Neuronal stem cell (in vitro differentiated cells): Measurements from ENCODE around the gene KLHDC4.

Experiments used
- DNase-seq: peaks from one replicate; pipeline ENCODE4 v3.0.0-alpha.2; 2013; ENCODE audit warnings: low spot score
- H2AFZ ChIP-seq: one replicate; pipeline ENCODE4 v1.6.1; 2013; ENCODE audit warnings: mild to moderate bottlenecking, low read length, inconsistent platforms
- H2AK5ac ChIP-seq: 2 replicates; pipeline ENCODE4 v1.6.1; 2013; ENCODE audit warnings: low read depth, mild to moderate bottlenecking, inconsistent platforms, low read length, moderate library complexity, mixed read lengths
- H2BK120ac ChIP-seq: 2 replicates; pipeline ENCODE4 v1.6.1; 2013; ENCODE audit warnings: low read depth, mild to moderate bottlenecking, inconsistent platforms, low read length, moderate library complexity, mixed read lengths
- H2BK12ac ChIP-seq: one replicate; pipeline ENCODE4 v1.6.1; 2013; ENCODE audit warnings: low read length, inconsistent platforms
- H2BK15ac ChIP-seq: 2 replicates; pipeline ENCODE4 v1.6.1; 2013; ENCODE audit warnings: mild to moderate bottlenecking, low read length, inconsistent platforms, mixed read lengths
- H2BK5ac ChIP-seq: one replicate; pipeline ENCODE4 v1.6.1; 2013; ENCODE audit warnings: inconsistent platforms, mild to moderate bottlenecking, low read length, moderate library complexity
- H3K14ac ChIP-seq: one replicate; pipeline ENCODE4 v1.6.1; 2013; ENCODE audit warnings: low read length, inconsistent platforms
- H3K18ac ChIP-seq: 2 replicates; pipeline ENCODE4 v1.6.1; 2013; ENCODE audit warnings: low read length, inconsistent platforms
- H3K23ac ChIP-seq: 2 replicates; pipeline ENCODE4 v1.6.1; 2013; ENCODE audit warnings: low read depth, mild to moderate bottlenecking, mixed read lengths, low read length, inconsistent platforms; ENCODE audit not compliant: poor library complexity
- H3K27ac ChIP-seq: replicated peaks from 3 replicates; pipeline ENCODE4 v1.5.1; 2013; ENCODE audit warnings: low read length, inconsistent platforms
- H3K27me3 ChIP-seq, 3 experiments: 2 replicates each; pipeline ENCODE4 v1.6.1; 2013; ENCODE audit warnings: low read length in 3 of 3, mild to moderate bottlenecking in 2 of 3, inconsistent platforms in 1 of 3, low read depth in 1 of 3, mixed read lengths in 1 of 3, moderate library complexity in 1 of 3; ENCODE audit not compliant: control insufficient read depth in 3 of 3, insufficient read depth in 3 of 3
- H3K36me3 ChIP-seq, 2 donors: replicated peaks in 1 of 2; 2 replicates each; pipeline ENCODE4 v1.6.1; 2013; ENCODE audit warnings: low read length in 2 of 2; ENCODE audit not compliant: control insufficient read depth in 2 of 2, insufficient read depth in 2 of 2
- H3K4ac ChIP-seq: 2 replicates; pipeline ENCODE4 v1.6.1; 2013; ENCODE audit warnings: inconsistent platforms, mild to moderate bottlenecking, low read length, moderate library complexity
- H3K4me1 ChIP-seq, 2 donors: 1 replicate in 1 of 2; 2 replicates in 1 of 2; pipeline ENCODE4 v1.6.1; 2013; ENCODE audit warnings: low read length in 2 of 2, low read depth in 1 of 2; ENCODE audit not compliant: control insufficient read depth in 2 of 2, insufficient read depth in 1 of 2
- H3K4me2 ChIP-seq: one replicate; pipeline ENCODE4 v1.6.1; 2013; ENCODE audit warnings: mild to moderate bottlenecking, low read length, inconsistent platforms; ENCODE audit not compliant: insufficient read depth, poor library complexity, severe bottlenecking
- H3K4me3 ChIP-seq, 2 donors: 2 replicates each; pipeline ENCODE4 v1.5.1; 2013; ENCODE audit warnings: low read length in 2 of 2, mild to moderate bottlenecking in 2 of 2, inconsistent platforms in 1 of 2, moderate library complexity in 1 of 2
- H3K79me1 ChIP-seq: one replicate; pipeline ENCODE4 v1.6.1; 2013; ENCODE audit warnings: low read depth, mild to moderate bottlenecking, inconsistent platforms, low read length, moderate library complexity
- H3K9ac ChIP-seq: one replicate; pipeline ENCODE4 v1.6.1; 2013; ENCODE audit warnings: mild to moderate bottlenecking, low read depth, low read length, inconsistent platforms; ENCODE audit not compliant: poor library complexity
- H3K9me3 ChIP-seq, 2 donors: replicated peaks in 1 of 2; 2 replicates each; pipeline versions ENCODE3 to v1.6.1; 2013; ENCODE audit warnings: low read length in 2 of 2, mild to moderate bottlenecking in 2 of 2, inconsistent platforms in 1 of 2, low read depth in 1 of 2, mixed read lengths in 1 of 2, moderate library complexity in 1 of 2; ENCODE audit not compliant: control insufficient read depth in 2 of 2, insufficient read depth in 1 of 2
- H4K8ac ChIP-seq: one replicate; pipeline ENCODE4 v1.6.1; 2013; ENCODE audit warnings: low read depth, mild to moderate bottlenecking, inconsistent platforms, low read length, moderate library complexity
- H4K91ac ChIP-seq: one replicate; pipeline ENCODE4 v1.6.1; 2013; ENCODE audit warnings: low read length, low read depth, mild to moderate bottlenecking, inconsistent platforms; ENCODE audit not compliant: poor library complexity
- WGBS, 2 donors: extraction: QIAGEN DNeasy Blood & Tissue Kit; methylation state at CpG; one replicate each; pipeline ENCODE4 v1.1.7; 2013; ENCODE audit warnings: missing lambda C conversion rate in 2 of 2, mixed read lengths in 1 of 2; ENCODE audit not compliant: insufficient read length in 2 of 2, insufficient replicate concordance in 1 of 2; ENCODE audit errors: extremely low coverage in 2 of 2; 5-methylcytosine and 5-hydroxymethylcytosine counted together

KLHDC4 gene

GRCh38 chr16:87742781-87743490, 22.9 kb downstream of the KLHDC4 start:
- H4K91ac ChIP-seq: no peak overlapping the region
- no peak overlapping the region for H3K4ac ChIP-seq
- H2AFZ ChIP-seq: no peak overlapping the region
- no peak overlapping the region for H3K4me2 ChIP-seq
- H2AK5ac ChIP-seq: no peak overlapping the region
- H3K4me1 ChIP-seq: peaks cover 0 to 1% of the 10 kb centered on the region in 2 donors
- H2BK12ac ChIP-seq: no peak overlapping the region
- H3K14ac ChIP-seq: no peak overlapping the region
- WGBS, 2 donors: no CpG with 5 or more reads among the region's 17 CpGs
- H3K9ac ChIP-seq: no peak overlapping the region
- H3K4me3 ChIP-seq: no peak overlapping the region
- no peak overlapping the region for H3K27ac ChIP-seq
- H3K79me1 ChIP-seq: peaks cover 2% of the 10 kb centered on the region
- no peak overlapping the region for H3K18ac ChIP-seq
- DNase-seq: no peak
- H2BK15ac ChIP-seq: no peak overlapping the region
- H2BK120ac ChIP-seq: no peak overlapping the region
- no peak overlapping the region for H3K23ac ChIP-seq
- no peaks in the 10 kb centered on the region for H3K27me3 ChIP-seq
- peaks cover 0 to 1% of the 10 kb centered on the region in 2 donors for H3K9me3 ChIP-seq
- no peak overlapping the region for H2BK5ac ChIP-seq
- peaks cover 33 to 76% of the 10 kb centered on the region in 2 donors for H3K36me3 ChIP-seq
- no peak overlapping the region for H4K8ac ChIP-seq

GRCh38 chr16:87741700-87742415, 23.9 kb downstream of the KLHDC4 start:
- H3K36me3 ChIP-seq: peaks cover 23 to 70% of the 10 kb centered on the region in 2 donors
- 100% methylated on average over 1 of the region's 16 CpGs; no CpG with 5 or more reads in 1 of the 2 donors for WGBS, 2 donors

GRCh38 chr16:87740909-87741424, 24.8 kb downstream of the KLHDC4 start:
- no peak overlapping the region for H2AFZ ChIP-seq
- no peak overlapping the region for H2AK5ac ChIP-seq
- no peak overlapping the region for H4K91ac ChIP-seq
- no peak overlapping the region for H2BK12ac ChIP-seq
- no peaks in the 10 kb centered on the region for H3K27me3 ChIP-seq
- no peak overlapping the region for H3K14ac ChIP-seq
- no peak overlapping the region for H3K4ac ChIP-seq
- peaks cover 20 to 68% of the 10 kb centered on the region in 2 donors for H3K36me3 ChIP-seq
- peaks cover 0 to 1% of the 10 kb centered on the region in 2 donors for H3K9me3 ChIP-seq
- no peak overlapping the region for H2BK120ac ChIP-seq
- no CpG with 5 or more reads among the region's 11 CpGs for WGBS, 2 donors
- H2BK15ac ChIP-seq: no peak overlapping the region
- H4K8ac ChIP-seq: no peak overlapping the region
- no peak overlapping the region for H3K23ac ChIP-seq
- no peak overlapping the region for H3K9ac ChIP-seq
- H3K27ac ChIP-seq: no peak overlapping the region
- peaks cover 0 to 1% of the 10 kb centered on the region in 2 donors for H3K4me1 ChIP-seq
- H3K79me1 ChIP-seq: peaks cover 2% of the 10 kb centered on the region
- no peak overlapping the region for H2BK5ac ChIP-seq
- no peak for DNase-seq
- no peak overlapping the region for H3K4me2 ChIP-seq
- H3K18ac ChIP-seq: no peak overlapping the region
- no peak overlapping the region for H3K4me3 ChIP-seq

More at GRCh38 chr16:87741700-87742415, 23.9 kb downstream of the KLHDC4 start:
- no peak overlapping the region for H3K4ac ChIP-seq
- H3K14ac ChIP-seq: no peak overlapping the region
- H3K9me3 ChIP-seq: peaks cover 0 to 1% of the 10 kb centered on the region in 2 donors
- H2BK120ac ChIP-seq: no peak overlapping the region
- no peak for DNase-seq
- no peak overlapping the region for H2AFZ ChIP-seq
- no peak overlapping the region for H2BK5ac ChIP-seq
- no peak overlapping the region for H3K18ac ChIP-seq
- no peak overlapping the region for H3K4me3 ChIP-seq
- H2BK12ac ChIP-seq: no peak overlapping the region
- H4K8ac ChIP-seq: no peak overlapping the region
- H4K91ac ChIP-seq: no peak overlapping the region
- no peak overlapping the region for H3K9ac ChIP-seq
- H3K27me3 ChIP-seq: no peaks in the 10 kb centered on the region
- H3K79me1 ChIP-seq: peaks cover 2% of the 10 kb centered on the region
- H2BK15ac ChIP-seq: no peak overlapping the region
- no peak overlapping the region for H3K4me2 ChIP-seq
- H3K23ac ChIP-seq: no peak overlapping the region
- no peak overlapping the region for H2AK5ac ChIP-seq
- H3K4me1 ChIP-seq: peaks cover 0 to 1% of the 10 kb centered on the region in 2 donors
- H3K27ac ChIP-seq: no peak overlapping the region

- DNase-seq: no peak
- Histone ChIP-seq H3K27me3 (no peaks in the 10 kb centered on the region), H2BK5ac (no peak overlapping the region), H3K79me1 (peaks cover 2% of the 10 kb centered on the region), H3K4me3 (peak overlapping the region in 1 of 2 donors; percentile 53), H3K27ac (no peak overlapping the region), H3K9me3 (peaks cover 0 to 1% of the 10 kb centered on the region in 2 donors), H3K9ac (no peak overlapping the region), H4K8ac (no peak overlapping the region), H2AK5ac (no peak overlapping the region), H3K18ac (no peak overlapping the region), H3K4me2 (no peak overlapping the region), H3K4ac (no peak overlapping the region), H2BK12ac (no peak overlapping the region), H2BK15ac (no peak overlapping the region), H3K36me3 (peaks cover 18 to 65% of the 10 kb centered on the region in 2 donors), H2AFZ (no peak overlapping the region), H3K4me1 (peaks cover 0 to 1% of the 10 kb centered on the region in 2 donors), H4K91ac (no peak overlapping the region), H3K23ac (no peak overlapping the region), H2BK120ac (no peak overlapping the region), H3K14ac (no peak overlapping the region)
- no CpG with 5 or more reads among the region's 8 CpGs for WGBS, 2 donors
Measured at GRCh38 chr16:87740441-87740840, 25.3 kb downstream of the KLHDC4 start.
